ENCODE results near the gene SEC14L1.

The SEC14L1 gene

DNA sequence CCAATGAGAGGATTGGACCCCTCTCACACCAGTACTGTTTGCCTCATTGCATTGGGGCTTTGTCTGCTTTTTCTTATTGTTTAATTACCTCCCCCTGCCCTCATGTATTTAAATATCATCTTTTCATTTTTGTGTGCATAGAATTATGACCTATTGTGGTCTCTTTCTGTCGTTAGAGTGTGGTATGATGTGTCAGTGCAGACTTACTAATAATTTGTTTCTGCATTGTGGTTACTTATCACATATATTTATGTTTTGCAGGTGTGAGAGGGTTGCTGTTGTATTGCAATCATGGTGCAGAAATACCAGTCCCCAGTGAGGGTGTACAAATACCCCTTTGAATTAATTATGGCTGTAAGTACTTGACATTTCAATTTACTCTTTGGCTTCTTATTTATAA is 2.5 kb downstream of the SEC14L1 start:
- DNase-seq (ENCODE audit: extremely low read depth, low read depth) = no peak
- TF ChIP-seq, protein P1, sequence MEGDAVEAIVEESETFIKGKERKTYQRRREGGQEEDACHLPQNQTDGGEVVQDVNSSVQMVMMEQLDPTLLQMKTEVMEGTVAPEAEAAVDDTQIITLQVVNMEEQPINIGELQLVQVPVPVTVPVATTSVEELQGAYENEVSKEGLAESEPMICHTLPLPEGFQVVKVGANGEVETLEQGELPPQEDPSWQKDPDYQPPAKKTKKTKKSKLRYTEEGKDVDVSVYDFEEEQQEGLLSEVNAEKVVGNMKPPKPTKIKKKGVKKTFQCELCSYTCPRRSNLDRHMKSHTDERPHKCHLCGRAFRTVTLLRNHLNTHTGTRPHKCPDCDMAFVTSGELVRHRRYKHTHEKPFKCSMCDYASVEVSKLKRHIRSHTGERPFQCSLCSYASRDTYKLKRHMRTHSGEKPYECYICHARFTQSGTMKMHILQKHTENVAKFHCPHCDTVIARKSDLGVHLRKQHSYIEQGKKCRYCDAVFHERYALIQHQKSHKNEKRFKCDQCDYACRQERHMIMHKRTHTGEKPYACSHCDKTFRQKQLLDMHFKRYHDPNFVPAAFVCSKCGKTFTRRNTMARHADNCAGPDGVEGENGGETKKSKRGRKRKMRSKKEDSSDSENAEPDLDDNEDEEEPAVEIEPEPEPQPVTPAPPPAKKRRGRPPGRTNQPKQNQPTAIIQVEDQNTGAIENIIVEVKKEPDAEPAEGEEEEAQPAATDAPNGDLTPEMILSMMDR (IDR thresholded peaks at IDR 0.05; ENCODE audit: low read depth, low read length) = no peak

DNA sequence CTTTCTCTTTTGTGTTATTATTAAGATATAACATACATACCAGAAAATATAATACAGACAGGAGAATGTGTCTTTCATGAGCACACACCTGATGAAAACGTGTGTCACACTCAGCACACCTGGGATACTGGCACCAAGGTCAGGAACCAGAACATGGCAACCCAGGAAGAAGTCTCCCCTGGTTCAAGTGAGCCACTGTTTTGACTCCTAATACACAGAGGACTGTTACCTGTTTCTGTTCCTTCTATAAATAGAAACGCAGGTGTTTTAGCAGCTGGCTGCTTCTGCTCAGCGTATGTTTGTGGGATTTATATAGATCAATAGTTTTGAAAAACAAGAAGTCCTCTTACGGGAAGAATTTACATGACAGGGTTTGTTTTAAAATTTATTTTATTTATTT is 3.5 kb downstream of the SEC14L1 start:
- TF ChIP-seq, protein P1 (IDR thresholded peaks at IDR 0.05; ENCODE audit: low read depth, low read length) = no peak
- no peak for DNase-seq (ENCODE audit: extremely low read depth, low read depth)

DNA sequence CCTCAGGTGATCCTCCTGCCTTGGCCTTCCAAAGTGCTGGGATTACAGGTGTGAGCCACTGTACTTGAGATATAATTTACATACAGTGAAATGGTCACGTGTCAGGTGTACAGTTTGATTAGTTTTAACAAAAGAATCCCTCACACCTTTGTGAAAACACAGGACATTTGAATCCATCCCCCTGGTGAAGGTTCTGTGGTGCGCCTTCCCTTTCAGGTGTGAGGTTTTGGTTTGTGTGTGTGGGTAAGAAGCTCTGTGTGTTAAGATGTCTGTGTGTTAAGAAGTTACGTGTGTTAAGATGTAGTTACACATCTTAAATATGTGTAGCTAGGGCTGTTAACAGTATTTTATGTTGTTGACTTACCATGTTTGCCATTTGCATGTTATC is 4.4 kb downstream of the SEC14L1 start:
- TF ChIP-seq, protein P1 (IDR thresholded peaks at IDR 0.05; ENCODE audit: low read depth, low read length) = no peak
- no peak for DNase-seq (ENCODE audit: extremely low read depth, low read depth)

DNA sequence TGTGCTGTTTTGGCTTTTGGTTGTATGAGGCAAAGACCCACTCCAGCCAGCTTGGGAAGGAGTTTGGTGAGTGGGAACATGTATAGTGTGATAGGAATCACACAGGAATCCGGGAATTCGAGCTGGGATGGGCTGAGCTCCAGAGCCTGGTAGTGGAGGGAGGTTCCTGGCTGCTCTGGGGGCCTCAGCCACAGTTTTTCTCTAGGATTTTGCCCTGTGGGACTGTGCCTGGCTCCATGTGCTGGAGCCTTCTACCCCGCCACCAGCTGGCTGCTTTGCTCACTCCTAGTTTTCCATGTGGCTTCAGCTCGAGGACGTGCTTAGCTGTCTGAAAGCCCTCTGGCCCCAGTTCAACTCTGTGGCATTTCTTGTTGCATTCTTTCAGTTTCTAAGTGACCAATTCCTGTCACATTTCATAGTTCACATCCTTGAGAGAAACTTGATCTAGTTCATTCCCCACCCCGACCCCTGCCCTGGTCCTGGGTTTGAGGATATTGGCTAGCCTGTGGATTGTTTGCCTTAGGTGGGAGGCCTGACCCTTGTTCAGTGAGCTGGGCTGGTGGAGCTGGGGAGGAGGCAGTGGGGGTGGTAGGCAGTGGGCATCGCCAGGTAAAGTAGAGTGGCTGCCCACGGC is 5.0 kb downstream of the SEC14L1 start:
- TF ChIP-seq, protein P1 (IDR thresholded peaks at IDR 0.05; ENCODE audit: low read depth, low read length) = peak; percentile 43
- peak; percentile 49 for DNase-seq (ENCODE audit: extremely low read depth, low read depth)

DNA sequence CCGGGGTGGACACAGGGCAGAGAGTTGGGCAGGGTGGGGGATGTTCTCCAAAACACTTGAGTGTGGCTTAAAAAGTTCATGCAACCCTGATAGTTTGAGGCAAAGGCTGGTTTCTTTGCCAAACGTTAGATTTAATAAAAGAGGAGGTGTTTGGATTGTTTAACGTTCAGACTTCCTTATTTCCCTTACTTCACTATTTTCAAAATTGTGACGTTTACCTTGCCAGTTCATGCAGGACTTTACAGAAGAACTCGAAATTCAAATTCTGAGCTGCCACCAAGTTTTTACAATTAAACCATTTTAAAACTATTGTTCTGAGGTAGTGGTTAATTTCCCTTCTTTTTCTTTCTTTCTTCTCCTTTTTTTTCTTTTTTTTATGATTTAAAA is 5.5 kb downstream of the SEC14L1 start:
- DNase-seq (ENCODE audit: extremely low read depth, low read depth) = no peak
- TF ChIP-seq, protein P1 (IDR thresholded peaks at IDR 0.05; ENCODE audit: low read depth, low read length) = no peak

DNA sequence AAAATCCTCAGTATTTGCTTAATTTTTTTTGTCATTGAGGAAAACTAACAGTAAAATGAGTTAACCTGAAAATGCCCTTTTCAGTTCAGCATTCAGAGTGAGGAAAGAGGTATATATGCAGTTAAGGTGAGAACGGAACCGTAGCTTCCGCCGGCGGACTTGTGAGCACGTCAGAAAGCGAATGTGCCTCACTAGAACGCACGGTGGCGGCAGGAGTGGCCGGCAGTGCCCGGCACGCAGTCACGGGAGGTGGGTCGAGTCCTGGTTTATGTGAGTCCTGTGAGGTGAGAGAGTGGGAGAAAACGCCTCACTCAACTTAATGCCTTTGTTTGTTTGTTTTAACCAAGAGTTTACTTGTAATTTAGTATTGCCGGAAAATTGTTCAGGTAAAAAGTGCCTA is 6.1 kb downstream of the SEC14L1 start:
- TF ChIP-seq, protein P1 (IDR thresholded peaks at IDR 0.05; ENCODE audit: low read depth, low read length) = no peak
- DNase-seq (ENCODE audit: extremely low read depth, low read depth) = no peak

DNA sequence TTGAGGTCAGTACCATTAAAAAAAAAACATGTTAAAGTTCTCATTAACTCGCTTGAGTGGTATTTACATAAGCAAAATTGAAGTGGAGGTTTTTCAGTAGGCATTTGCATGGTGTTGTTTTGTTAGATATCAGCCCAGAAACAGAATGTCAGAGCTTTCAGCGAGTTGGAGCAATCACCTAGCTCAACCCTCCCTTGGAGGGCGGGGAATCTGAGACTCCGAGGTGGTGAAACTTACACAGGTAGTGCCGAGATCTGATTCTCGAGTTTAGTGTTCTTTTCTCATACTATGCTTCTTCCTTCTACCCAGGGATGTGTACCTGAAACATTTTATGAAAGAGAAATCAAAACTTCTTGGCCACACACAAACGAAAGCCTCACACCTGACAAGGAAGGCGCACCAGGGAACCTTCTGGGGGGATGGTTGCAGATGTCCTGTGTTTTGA is 6.6 kb downstream of the SEC14L1 start:
- DNase-seq (ENCODE audit: extremely low read depth, low read depth) = no peak
- TF ChIP-seq, protein P1 (IDR thresholded peaks at IDR 0.05; ENCODE audit: low read depth, low read length) = no peak
